Left ventricle myocardium inferior (tissue), 1 donor: Measurements from ENCODE around the gene MCM6. TPM values are rescaled to one million over a fixed set of nuclear protein-coding genes. Genes with fewer than 3 reads are reported as not detected.

Source experiments
- DNase-seq: peaks from one replicate; pipeline ENCODE4 v3.0.0-alpha.2; 2020
- H3K27ac ChIP-seq: fragments of 200-600 bp; replicated peaks from 2 replicates; pipeline ENCODE4 v1.8.0; 2021
- H3K27me3 ChIP-seq: fragments of 200-600 bp; 2 replicates; pipeline ENCODE4 v1.8.0; 2021; ENCODE audit warnings: low read depth
- H3K36me3 ChIP-seq: fragments of 200-600 bp; 2 replicates; pipeline ENCODE4 v1.8.0; 2021
- H3K4me1 ChIP-seq: fragments of 200-600 bp; 2 replicates; pipeline ENCODE4 v1.8.0; 2021
- H3K4me3 ChIP-seq: fragments of 200-600 bp; 2 replicates; pipeline ENCODE4 v1.8.0; 2021; ENCODE audit warnings: mild to moderate bottlenecking, moderate library complexity
- H3K9me3 ChIP-seq: fragments of 200-600 bp; replicated peaks from 2 replicates; pipeline ENCODE4 v1.8.0; 2021
- intact Hi-C: fragments of 100-400 bp; cut with micrococcal nuclease; formaldehyde crosslinking; loops from one replicate; pipeline ENCODE4 v1.11.0; 2022
- total RNA-seq: library from RNA; stranded (reverse); fragmentation: NEBNext Ultra II Directional; extraction: Animal tissue kit (Norgen Biotek cat#: 25700); gene quantifications from one replicate; pipeline ENCODE4 v1.2.1, GENCODE V29; 2021
- TF ChIP-seq, protein P1 (sequence below): fragments of 200-600 bp; IDR thresholded peaks from 2 replicates; pipeline ENCODE4 v1.8.0; 2021; ENCODE audit warnings: antibody characterized with exemption, mild to moderate bottlenecking, borderline replicate concordance
- donor health status: DM: no; HTN: yes; CAD: no; lungs with severe emphysema.

The MCM6 gene
- total RNA-seq, 1 donor from 2014 or later, result 2.9 TPM

DNA sequence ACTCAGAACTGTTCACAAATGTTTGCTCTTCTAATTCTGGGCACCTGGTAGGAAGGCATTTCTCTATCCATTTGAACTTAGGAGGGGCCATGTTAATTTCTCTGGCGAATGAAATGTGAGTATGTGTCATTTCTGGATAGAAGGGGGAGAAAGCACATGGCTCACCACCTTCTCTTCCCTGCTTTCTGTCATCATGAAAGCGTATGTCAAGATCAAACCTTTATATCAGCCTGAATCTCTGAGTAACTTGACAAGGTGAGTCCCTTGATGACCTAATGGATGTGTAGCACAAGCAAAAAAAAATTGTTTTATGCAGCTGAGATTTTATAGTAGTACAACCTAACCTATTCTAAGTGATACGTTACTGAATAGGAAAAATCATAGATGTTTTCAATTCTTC, 27.2 kb downstream of the MCM6 start:
- H3K4me3 ChIP-seq, result no peak overlapping the region
- H3K4me1 ChIP-seq, result no peaks in the 10 kb centered on the region
- H3K27ac ChIP-seq, result no peak overlapping the region
- TF ChIP-seq, protein P1, sequence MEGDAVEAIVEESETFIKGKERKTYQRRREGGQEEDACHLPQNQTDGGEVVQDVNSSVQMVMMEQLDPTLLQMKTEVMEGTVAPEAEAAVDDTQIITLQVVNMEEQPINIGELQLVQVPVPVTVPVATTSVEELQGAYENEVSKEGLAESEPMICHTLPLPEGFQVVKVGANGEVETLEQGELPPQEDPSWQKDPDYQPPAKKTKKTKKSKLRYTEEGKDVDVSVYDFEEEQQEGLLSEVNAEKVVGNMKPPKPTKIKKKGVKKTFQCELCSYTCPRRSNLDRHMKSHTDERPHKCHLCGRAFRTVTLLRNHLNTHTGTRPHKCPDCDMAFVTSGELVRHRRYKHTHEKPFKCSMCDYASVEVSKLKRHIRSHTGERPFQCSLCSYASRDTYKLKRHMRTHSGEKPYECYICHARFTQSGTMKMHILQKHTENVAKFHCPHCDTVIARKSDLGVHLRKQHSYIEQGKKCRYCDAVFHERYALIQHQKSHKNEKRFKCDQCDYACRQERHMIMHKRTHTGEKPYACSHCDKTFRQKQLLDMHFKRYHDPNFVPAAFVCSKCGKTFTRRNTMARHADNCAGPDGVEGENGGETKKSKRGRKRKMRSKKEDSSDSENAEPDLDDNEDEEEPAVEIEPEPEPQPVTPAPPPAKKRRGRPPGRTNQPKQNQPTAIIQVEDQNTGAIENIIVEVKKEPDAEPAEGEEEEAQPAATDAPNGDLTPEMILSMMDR, result no peak
- H3K36me3 ChIP-seq, result peaks cover 68% of the 10 kb centered on the region
- no peaks in the 10 kb centered on the region for H3K9me3 ChIP-seq
- no peaks in the 10 kb centered on the region for H3K27me3 ChIP-seq
- DNase-seq, result no peak
- intact Hi-C loops, result no loop called here

DNA sequence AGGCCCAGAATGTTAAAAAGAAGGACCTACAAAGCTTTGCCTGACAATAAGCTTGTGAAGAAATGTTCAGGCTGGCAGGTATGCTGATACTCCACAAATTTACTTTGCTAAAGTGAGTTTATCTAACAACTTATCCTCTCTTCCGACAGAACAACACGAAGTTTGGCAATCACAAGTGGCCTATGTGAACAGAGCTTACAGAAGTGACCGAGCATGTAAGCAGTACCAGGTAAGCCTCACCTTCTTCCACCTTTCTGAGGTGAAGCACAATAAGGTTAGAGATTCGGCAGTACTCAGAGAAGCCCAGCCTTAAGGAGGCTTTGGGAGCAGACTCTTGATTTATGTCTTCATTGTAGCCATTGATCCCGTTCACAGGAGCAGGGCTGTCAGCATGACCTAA, 30.2 kb downstream of the MCM6 start:
- intact Hi-C loops, result no loop called here
- peaks cover 5% of the 10 kb centered on the region for H3K4me1 ChIP-seq
- H3K9me3 ChIP-seq, result no peaks in the 10 kb centered on the region
- TF ChIP-seq, protein P1, result no peak
- no peaks in the 10 kb centered on the region for H3K27me3 ChIP-seq
- no peak overlapping the region for H3K4me3 ChIP-seq
- no peak for DNase-seq
- no peak overlapping the region for H3K27ac ChIP-seq
- H3K36me3 ChIP-seq, result peaks cover 55% of the 10 kb centered on the region

DNA sequence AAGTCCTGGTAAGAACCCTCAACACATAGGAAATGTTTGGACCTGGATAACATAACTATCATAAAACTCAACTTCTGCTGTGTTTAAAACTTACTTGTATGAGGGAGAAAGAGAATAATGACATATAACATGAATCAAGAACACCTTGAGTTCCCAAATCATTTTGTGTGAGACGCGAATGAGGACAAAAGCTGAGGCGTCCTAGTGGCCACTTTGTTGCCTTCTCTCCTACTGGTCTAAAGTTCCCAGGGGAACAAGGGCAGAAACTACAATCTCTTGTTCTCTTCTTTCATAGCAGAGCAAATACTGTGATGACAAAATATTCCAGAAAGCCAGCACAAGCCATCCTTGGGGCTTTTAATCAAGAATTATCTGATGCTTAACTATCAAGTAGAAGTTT, 31.0 kb downstream of the MCM6 start:
- no peak overlapping the region for H3K27ac ChIP-seq
- TF ChIP-seq, protein P1, result no peak
- no peaks in the 10 kb centered on the region for H3K27me3 ChIP-seq
- DNase-seq, result no peak
- no peak overlapping the region for H3K4me3 ChIP-seq
- peaks cover 49% of the 10 kb centered on the region for H3K36me3 ChIP-seq
- intact Hi-C loops, result no loop called here
- H3K9me3 ChIP-seq, result no peaks in the 10 kb centered on the region
- H3K4me1 ChIP-seq, result peaks cover 12% of the 10 kb centered on the region

DNA sequence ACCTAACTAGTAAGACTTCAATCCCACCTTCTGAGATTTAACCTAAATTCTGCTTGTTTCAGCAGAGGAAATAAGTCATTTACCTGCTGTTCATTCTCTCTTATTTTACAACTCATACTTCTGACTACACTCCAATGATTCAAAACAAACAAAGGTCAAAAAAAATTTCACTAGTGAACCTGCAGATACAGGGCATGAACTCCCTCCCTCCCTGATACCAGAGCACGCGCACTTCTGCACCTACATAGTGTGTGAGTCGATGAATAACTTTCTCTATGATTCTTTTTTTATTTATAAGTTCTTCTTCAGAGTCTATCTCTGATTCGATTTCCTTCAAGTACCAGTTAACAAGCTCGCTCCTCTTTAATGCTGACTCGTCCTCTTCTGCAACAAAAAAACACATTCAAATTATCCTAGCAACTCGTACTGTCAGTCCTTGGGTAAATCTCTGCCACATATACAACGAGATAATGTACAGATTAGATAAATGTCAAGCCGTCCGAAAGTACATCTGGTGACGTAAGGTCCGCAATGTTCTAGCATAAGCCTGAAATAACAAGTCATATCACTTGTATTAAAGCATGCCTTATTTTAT, 31.8 kb downstream of the MCM6 start:
- peaks cover 49% of the 10 kb centered on the region for H3K36me3 ChIP-seq
- H3K9me3 ChIP-seq, result no peaks in the 10 kb centered on the region
- H3K27me3 ChIP-seq, result no peaks in the 10 kb centered on the region
- H3K4me1 ChIP-seq, result peaks cover 21% of the 10 kb centered on the region
- TF ChIP-seq, protein P1, result no peak
- DNase-seq, result no peak
- H3K4me3 ChIP-seq, result no peak overlapping the region
- no peak overlapping the region for H3K27ac ChIP-seq
- intact Hi-C loops, result no loop called here

DNA sequence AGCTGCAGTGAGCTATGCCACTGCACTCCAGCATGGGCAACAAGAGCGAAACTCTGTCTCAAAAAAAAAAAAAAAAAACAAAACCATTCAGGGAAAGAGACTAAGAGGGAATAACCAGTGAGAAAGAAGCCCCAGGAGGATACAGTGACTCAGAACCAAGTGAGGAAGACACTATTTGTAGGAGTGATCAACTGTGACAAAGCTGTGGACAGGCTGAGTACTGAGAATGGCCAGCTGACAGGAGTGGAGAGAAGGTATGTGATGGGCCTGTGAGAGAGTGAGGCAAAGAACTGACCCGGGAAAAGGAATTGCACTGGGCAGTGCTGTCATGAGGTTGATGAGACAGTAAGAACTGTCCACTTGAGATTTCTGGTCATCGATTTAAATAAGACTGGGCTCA, 32.6 kb downstream of the MCM6 start:
- no peak for DNase-seq
- Histone ChIP-seq H3K27ac (no peak overlapping the region), H3K4me3 (no peak overlapping the region), H3K4me1 (peaks cover 25% of the 10 kb centered on the region), H3K27me3 (no peaks in the 10 kb centered on the region), H3K9me3 (no peaks in the 10 kb centered on the region), H3K36me3 (peaks cover 44% of the 10 kb centered on the region)
- intact Hi-C loops, result no loop called here
- TF ChIP-seq, protein P1, result no peak
